Erythroblast (primary cell): ENCODE measurements around the gene FTL.

Source experiments
- GATA1 ChIP-seq: IDR thresholded peaks from 2 replicates; pipeline ENCODE4 v1.6.1; 2011; ENCODE audit warnings: low read depth, mild to moderate bottlenecking, control low read depth, low read length, moderate library complexity
- POLR2A ChIP-seq: IDR thresholded peaks from 2 replicates; pipeline ENCODE4 v1.6.1; 2011; ENCODE audit warnings: mild to moderate bottlenecking, low read length

DNA sequence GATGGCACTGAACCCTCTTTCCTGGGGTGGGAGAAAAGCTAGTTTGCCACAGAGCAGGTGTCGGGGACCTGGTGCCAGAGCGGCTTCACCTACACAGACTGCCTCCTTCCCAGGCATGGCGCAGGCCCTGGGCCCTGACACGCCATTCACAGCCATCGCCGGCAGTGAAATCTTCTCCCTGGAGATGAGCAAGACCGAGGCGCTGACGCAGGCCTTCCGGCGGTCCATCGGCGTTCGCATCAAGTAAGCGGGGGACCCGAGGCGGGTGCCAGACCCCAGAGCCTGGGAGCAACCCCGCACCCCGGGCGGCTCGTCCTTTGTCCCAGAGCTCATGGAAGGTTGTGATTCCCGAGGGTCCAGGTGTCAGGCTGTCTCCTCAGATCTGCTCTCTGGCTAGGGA lies 41.8 kb downstream of the FTL start:
- TF ChIP-seq POLR2A (no peak), GATA1 (no peak)
